SK-N-SH (cell line): ENCODE results near the gene TMEM123.

ENCODE experiments used
- GABPA ChIP-seq: IDR thresholded peaks from 2 replicates; pipeline ENCODE4 v1.4.0; 2012; ENCODE audit warnings: low read depth, mild to moderate bottlenecking
- JUND ChIP-seq: IDR thresholded peaks from 2 replicates; pipeline ENCODE4 v1.4.0; 2012
- MEF2A ChIP-seq: IDR thresholded peaks from 2 replicates; pipeline ENCODE4 v1.4.0; 2012; ENCODE audit warnings: low read depth, borderline replicate concordance
- RAD21 ChIP-seq: IDR thresholded peaks from 2 replicates; pipeline ENCODE4 v1.6.1; 2012; ENCODE audit warnings: mild to moderate bottlenecking, low read length
- RXRA ChIP-seq: IDR thresholded peaks from 2 replicates; pipeline ENCODE4 v1.4.0; 2012; ENCODE audit warnings: low read depth, mild to moderate bottlenecking, borderline replicate concordance
- TF ChIP-seq, protein P1 (sequence below): fragments of 200-600 bp; sonication (generic); IDR thresholded peaks from 2 replicates; pipeline ENCODE4 v1.6.1; 2017; ENCODE audit warnings: antibody characterized with exemption, mild to moderate bottlenecking, moderate library complexity
- TF ChIP-seq, protein P2 (sequence below): IDR thresholded peaks from 2 replicates; pipeline ENCODE4 v1.4.0; 2012; ENCODE audit warnings: low read depth
- TF ChIP-seq, protein P3 (sequence below): fragments of 150-350 bp; IDR thresholded peaks from 2 replicates; pipeline ENCODE4 v1.6.1; 2017; ENCODE audit warnings: antibody characterized with exemption, low read length, low read depth, borderline replicate concordance

DNA sequence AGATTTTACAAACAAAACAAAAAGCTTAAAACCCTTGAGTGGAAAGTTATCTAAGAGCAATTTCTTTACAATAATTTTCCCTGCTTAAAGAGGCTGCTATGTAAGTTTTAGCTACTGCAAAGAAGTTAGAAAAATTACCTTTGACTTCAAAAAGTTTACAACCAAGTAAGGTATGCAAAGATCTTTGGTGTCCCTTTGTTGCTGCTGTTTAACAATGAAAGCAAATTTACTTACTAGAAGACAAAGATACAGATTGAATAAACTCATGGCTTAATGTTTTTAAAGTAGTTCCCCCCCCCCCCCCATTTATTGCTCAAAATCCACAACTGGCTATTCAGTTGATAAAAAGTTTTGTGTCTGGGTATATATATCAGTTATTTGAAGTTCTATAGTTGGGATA, 26.0 kb downstream of the TMEM123 start:
- TF ChIP-seq MEF2A = no peak
- TF ChIP-seq, protein P1, sequence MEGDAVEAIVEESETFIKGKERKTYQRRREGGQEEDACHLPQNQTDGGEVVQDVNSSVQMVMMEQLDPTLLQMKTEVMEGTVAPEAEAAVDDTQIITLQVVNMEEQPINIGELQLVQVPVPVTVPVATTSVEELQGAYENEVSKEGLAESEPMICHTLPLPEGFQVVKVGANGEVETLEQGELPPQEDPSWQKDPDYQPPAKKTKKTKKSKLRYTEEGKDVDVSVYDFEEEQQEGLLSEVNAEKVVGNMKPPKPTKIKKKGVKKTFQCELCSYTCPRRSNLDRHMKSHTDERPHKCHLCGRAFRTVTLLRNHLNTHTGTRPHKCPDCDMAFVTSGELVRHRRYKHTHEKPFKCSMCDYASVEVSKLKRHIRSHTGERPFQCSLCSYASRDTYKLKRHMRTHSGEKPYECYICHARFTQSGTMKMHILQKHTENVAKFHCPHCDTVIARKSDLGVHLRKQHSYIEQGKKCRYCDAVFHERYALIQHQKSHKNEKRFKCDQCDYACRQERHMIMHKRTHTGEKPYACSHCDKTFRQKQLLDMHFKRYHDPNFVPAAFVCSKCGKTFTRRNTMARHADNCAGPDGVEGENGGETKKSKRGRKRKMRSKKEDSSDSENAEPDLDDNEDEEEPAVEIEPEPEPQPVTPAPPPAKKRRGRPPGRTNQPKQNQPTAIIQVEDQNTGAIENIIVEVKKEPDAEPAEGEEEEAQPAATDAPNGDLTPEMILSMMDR = no peak
- TF ChIP-seq JUND = no peak
- TF ChIP-seq RAD21 = no peak
- no peak for TF ChIP-seq RXRA
- no peak for TF ChIP-seq GABPA
- TF ChIP-seq, protein P2, sequence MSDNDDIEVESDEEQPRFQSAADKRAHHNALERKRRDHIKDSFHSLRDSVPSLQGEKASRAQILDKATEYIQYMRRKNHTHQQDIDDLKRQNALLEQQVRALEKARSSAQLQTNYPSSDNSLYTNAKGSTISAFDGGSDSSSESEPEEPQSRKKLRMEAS = no peak
- TF ChIP-seq, protein P3, sequence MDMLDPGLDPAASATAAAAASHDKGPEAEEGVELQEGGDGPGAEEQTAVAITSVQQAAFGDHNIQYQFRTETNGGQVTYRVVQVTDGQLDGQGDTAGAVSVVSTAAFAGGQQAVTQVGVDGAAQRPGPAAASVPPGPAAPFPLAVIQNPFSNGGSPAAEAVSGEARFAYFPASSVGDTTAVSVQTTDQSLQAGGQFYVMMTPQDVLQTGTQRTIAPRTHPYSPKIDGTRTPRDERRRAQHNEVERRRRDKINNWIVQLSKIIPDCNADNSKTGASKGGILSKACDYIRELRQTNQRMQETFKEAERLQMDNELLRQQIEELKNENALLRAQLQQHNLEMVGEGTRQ = no peak
